Measurements from ENCODE around the gene MCTP1. TPM values are rescaled to one million over a fixed set of nuclear protein-coding genes. Genes with fewer than 3 reads are reported as not detected.
"Not testable (repeated sequence)": the region's sequence is repeated elsewhere in the genome, so short reads cannot be mapped to it uniquely, and the experiment has no call there.

The MCTP1 gene
- total and polyA plus RNA-seq, 2 donors from 2014 or later: 1.4 to 19.3 TPM

GRCh38 chr5:94967525-94967924 lies 317.4 kb downstream of the MCTP1 start:
- Histone ChIP-seq H3K27ac (ENCODE audit: low read depth in 2 of 2, low read length in 2 of 2) (no peak overlapping the region), H3K4me1 (ENCODE audit: control insufficient read depth in 2 of 3, insufficient read depth in 2 of 3, low read depth in 1 of 3, low read length in 3 of 3) (no peaks in the 10 kb centered on the region), H3K27me3 (ENCODE audit: control insufficient read depth, insufficient read depth, low read length) (no peaks in the 10 kb centered on the region), H3K9me3 (ENCODE audit: control insufficient read depth in 2 of 3, insufficient read depth in 1 of 3, low read length in 3 of 3) (no peaks in the 10 kb centered on the region), H3K9ac (ENCODE audit: low read length in 3 of 3) (no peak overlapping the region), H3K36me3 (ENCODE audit: control insufficient read depth in 2 of 3, insufficient read depth in 3 of 3, low read length in 3 of 3) (no peaks in the 10 kb centered on the region), H3K4me3 (ENCODE audit: low read length in 3 of 3) (no peak overlapping the region)
- DNase-seq (no peak), FAIRE-seq (no peak)
- intact Hi-C loops (cut with DNase I): no loop called here
- no peak for TF ChIP-seq CTCF (IDR thresholded peaks at IDR 0.05; ENCODE audit: borderline replicate concordance, extremely low read depth, insufficient read depth)

- not testable (repeated sequence) for FAIRE-seq; DNase-seq; H3K27ac ChIP-seq (ENCODE audit: low read depth in 2 of 2, low read length in 2 of 2)
These were observed 325.6 kb downstream of the MCTP1 start for GRCh38 chr5:94959279-94959678.

GRCh38 chr5:94945656-94946055 lies 339.2 kb downstream of the MCTP1 start:
- FAIRE-seq (no peak), DNase-seq (no peak)
- no peak overlapping the region for H3K27ac ChIP-seq (ENCODE audit: low read depth in 2 of 2, low read length in 2 of 2)
- H3K27me3 ChIP-seq (ENCODE audit: control insufficient read depth, insufficient read depth, low read length): no peaks in the 10 kb centered on the region
- H3K9me3 ChIP-seq (ENCODE audit: control insufficient read depth in 2 of 3, insufficient read depth in 1 of 3, low read length in 3 of 3): no peaks in the 10 kb centered on the region
- TF ChIP-seq CTCF (IDR thresholded peaks at IDR 0.05; ENCODE audit: borderline replicate concordance, extremely low read depth, insufficient read depth): no peak
- H3K36me3 ChIP-seq (ENCODE audit: control insufficient read depth in 2 of 3, insufficient read depth in 3 of 3, low read length in 3 of 3): no peaks in the 10 kb centered on the region
- H3K9ac ChIP-seq (ENCODE audit: low read length in 3 of 3): no peak overlapping the region
- no peak overlapping the region for H3K4me3 ChIP-seq (ENCODE audit: low read length in 3 of 3)
- intact Hi-C loops (cut with DNase I): no loop called here
- no peaks in the 10 kb centered on the region for H3K4me1 ChIP-seq (ENCODE audit: control insufficient read depth in 2 of 3, insufficient read depth in 2 of 3, low read depth in 1 of 3, low read length in 3 of 3)

More at GRCh38 chr5:94959279-94959678, 325.6 kb downstream of the MCTP1 start:
- H3K36me3 ChIP-seq (ENCODE audit: control insufficient read depth in 2 of 3, insufficient read depth in 3 of 3, low read length in 3 of 3); H3K9ac ChIP-seq (ENCODE audit: low read length in 3 of 3); H3K9me3 ChIP-seq (ENCODE audit: control insufficient read depth in 2 of 3, insufficient read depth in 1 of 3, low read length in 3 of 3); H3K4me3 ChIP-seq (ENCODE audit: low read length in 3 of 3); H3K4me1 ChIP-seq (ENCODE audit: control insufficient read depth in 2 of 3, insufficient read depth in 2 of 3, low read depth in 1 of 3, low read length in 3 of 3); H3K27me3 ChIP-seq (ENCODE audit: control insufficient read depth, insufficient read depth, low read length); intact Hi-C loops (cut with DNase I): not testable (repeated sequence)

GRCh38 chr5:94944160-94944559 lies 340.7 kb downstream of the MCTP1 start:
- FAIRE-seq: no peak
- TF ChIP-seq CTCF (IDR thresholded peaks at IDR 0.05; ENCODE audit: borderline replicate concordance, extremely low read depth, insufficient read depth): no peak
- no peak for DNase-seq
- Histone ChIP-seq H3K9me3 (ENCODE audit: control insufficient read depth in 2 of 3, insufficient read depth in 1 of 3, low read length in 3 of 3) (no peaks in the 10 kb centered on the region), H3K4me1 (ENCODE audit: control insufficient read depth in 2 of 3, insufficient read depth in 2 of 3, low read depth in 1 of 3, low read length in 3 of 3) (no peaks in the 10 kb centered on the region), H3K4me3 (ENCODE audit: low read length in 3 of 3) (no peak overlapping the region), H3K27me3 (ENCODE audit: control insufficient read depth, insufficient read depth, low read length) (no peaks in the 10 kb centered on the region), H3K27ac (ENCODE audit: low read depth in 2 of 2, low read length in 2 of 2) (no peak overlapping the region), H3K9ac (ENCODE audit: low read length in 3 of 3) (no peak overlapping the region), H3K36me3 (ENCODE audit: control insufficient read depth in 2 of 3, insufficient read depth in 3 of 3, low read length in 3 of 3) (no peaks in the 10 kb centered on the region)
- intact Hi-C loops (cut with DNase I): no loop called here

Measured in kidney (tissue), 14 donors.